HG02870 (cell line): ENCODE results near the gene FXYD4.
"Not testable (repeated sequence)": the region's sequence is repeated elsewhere in the genome, so short reads cannot be mapped to it uniquely, and the experiment has no call there.

ENCODE experiments used
- ATAC-seq: cut with Tn5 transposase; IDR thresholded peaks from one replicate; pipeline ENCODE4 v1.9.1; 2021; ENCODE audit warnings: mild to moderate bottlenecking, moderate library complexity; ENCODE audit not compliant: unreplicated experiment

The FXYD4 gene

DNA sequence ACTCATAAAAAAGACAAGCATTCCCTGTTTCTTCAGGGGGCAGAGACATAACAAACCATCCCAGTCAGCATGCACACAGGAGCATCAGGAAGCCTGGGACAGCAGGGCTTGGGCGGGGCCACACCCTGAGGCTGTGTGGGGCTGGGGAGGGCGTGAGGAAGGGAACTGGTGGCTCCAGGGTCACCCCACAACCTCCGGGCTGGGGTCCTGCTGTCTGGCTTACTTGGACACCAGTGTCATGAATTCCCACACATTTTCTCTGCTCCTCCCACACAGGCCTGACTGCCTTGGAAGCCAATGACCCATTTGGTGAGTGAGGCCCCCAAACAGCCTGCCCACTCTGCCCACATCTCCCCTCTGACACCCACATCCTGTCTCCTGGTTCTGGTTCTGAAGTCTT, 2.8 kb downstream of the FXYD4 start:
- no peak for ATAC-seq

DNA sequence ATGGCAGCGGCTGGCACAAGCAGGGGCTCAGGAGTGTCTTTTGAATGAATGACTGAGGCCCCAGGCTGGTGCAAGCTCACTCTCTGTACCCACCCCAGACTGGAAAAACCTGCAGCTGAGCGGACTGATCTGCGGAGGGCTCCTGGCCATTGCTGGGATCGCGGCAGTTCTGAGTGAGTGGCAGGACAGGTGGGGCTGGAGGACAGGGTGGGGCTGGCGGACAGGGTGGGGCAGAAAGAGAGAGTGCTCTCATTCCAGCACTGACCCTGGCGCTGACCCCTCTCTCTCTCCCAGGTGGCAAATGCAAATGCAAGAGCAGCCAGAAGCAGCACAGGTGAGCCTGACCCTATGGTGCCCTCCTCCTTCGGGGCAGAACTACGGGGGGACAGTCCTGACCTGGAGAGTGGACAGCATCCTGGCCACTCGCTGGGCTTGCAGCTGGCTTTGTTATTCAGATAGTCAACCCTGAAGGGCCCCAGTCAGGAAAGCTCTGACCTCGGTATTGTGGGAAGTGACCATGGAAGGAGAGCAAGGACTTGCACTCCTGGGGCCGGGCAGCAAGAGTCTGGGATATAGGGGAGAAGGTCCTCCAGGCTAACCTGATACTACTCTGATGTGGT, 4.1 kb downstream of the FXYD4 start:
- ATAC-seq, result no peak

DNA sequence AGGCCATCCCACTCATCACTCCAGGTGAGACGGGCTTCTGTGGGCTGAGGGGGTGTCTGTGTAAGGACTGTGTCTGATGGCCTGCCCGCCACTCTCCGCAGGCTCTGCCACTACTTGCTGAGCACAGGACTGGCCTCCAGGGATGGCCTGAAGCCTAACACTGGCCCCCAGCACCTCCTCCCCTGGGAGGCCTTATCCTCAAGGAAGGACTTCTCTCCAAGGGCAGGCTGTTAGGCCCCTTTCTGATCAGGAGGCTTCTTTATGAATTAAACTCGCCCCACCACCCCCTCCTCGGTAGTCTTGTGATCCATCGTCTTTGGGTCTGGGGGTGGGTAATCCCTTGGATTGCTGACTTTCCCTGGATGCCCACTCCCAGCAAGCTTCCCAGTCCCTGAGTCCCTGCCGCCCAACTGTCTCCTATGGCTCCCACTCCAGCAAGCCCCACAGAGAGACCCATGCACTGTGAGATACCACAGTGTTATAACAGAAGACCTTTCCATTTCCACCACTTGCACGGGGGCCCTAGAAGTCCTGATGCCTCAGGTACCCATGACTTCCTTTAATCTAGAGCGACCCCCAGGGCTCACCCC, 4.7 kb downstream of the FXYD4 start:
- no peak for ATAC-seq

DNA sequence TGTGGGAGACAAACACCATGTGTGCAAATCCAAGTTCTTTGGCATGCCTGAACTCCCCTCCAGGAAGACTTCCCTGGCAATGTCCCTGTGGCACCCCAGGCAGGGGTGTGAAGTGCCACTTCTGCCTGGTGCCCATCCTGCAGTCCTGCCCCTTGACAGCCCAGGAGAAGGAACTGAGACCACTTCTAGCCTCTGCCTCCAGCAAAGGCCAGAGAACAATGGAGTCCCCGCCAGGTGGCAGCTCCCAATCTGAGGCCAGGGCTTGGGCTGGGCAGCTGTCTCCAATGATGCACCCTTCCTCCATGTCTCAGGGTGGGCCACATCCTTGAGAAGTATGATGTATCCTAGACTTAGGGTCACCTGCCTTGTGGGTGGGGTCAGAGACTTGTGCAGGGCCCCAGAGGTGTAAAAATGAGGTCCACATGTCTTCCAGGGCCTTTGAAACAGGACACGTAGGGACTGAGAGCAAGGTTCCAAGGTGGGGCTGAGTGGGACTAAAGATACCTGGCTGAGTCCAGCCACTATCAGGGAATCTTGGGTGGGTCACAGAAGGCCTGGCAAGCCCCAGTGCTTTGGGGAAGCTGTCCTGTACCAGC, 5.5 kb downstream of the FXYD4 start:
- no peak for ATAC-seq

DNA sequence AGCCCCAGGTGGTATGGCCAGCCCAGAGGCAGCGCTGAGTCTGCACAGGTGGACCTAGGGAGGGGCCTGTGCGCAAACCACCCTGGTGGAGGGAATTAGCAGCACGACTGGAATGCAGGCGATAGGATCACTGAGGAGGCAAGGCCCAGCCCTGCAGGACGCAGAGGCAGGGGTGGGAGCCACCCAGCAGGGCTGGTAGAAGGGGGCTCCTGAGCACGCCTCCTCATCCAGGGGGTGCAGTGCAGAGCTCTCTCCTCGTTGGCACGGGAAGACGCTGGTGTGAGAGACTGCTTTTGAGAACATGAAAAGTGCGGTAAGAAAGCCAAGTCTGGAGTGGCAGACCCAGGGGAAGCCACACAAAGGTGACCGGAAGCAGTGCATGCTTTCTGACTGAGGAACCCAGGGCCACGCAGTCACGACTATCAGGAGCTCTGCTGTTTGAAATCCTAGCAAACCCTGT, 6.0 kb downstream of the FXYD4 start:
- ATAC-seq, result no peak

DNA sequence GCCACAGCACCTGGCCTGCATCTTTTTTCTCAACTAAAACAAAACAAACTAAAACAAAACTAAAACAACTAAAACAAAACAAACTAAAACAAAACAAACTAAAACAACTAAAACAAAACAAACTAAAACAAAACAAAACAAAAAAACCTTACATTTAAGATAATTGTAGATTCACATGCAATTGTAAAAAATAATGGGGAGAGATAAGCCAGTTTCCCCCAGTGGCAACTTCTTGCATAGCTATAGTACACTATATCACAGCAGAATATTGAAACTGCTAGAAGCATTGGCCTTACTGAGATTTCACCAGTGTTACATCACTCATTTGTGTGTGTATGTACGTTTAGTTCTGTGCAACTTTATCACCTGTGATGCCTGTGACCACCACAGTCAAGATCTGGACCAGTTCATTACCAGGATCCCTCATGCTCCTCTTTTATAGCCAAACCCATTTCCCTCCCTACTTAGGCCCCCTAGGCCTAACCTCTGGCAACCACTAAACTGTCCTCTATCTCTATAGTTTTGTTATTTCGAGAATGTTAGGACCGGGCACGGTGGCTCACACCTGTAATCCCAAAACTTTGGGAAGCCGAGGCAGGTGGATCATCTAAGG, 9.3 kb downstream of the FXYD4 start:
- no peak for ATAC-seq

DNA sequence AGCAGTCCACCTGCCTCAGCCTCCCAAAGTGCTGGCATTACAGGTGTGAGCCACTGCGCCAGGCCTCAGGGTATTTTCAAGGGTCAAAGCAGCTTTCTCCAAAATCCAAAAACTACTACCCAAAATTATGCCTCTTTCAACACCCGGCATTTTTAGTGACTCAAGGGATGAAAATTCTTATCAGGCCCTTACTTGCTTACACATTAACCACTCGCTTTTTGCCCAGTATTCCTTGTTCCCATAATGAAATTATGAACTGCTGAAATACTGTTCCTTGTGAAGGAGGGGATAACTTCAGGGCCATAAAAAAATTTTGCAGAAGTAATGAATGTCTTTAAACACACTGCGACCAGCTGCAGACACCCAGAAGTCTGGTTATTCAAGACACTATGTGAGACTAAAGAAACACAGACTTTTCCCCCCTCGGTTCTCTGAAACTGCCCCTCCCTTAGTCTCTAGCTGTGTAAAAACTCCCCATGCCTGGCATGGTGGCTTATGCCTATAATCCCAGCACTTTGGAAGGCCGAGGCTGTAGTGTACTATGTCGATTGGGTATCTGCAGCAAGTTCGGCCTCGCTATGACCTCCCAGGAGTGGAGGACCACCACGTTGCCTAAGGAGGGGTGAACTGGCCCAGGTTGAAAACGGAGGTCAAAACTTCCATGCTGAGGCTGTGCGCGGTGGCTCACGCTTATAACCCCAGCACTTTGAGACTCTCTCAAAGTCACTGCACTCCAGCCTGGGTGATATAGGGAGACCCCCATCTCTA, 12.0 kb downstream of the FXYD4 start:
- ATAC-seq, result no peak

DNA sequence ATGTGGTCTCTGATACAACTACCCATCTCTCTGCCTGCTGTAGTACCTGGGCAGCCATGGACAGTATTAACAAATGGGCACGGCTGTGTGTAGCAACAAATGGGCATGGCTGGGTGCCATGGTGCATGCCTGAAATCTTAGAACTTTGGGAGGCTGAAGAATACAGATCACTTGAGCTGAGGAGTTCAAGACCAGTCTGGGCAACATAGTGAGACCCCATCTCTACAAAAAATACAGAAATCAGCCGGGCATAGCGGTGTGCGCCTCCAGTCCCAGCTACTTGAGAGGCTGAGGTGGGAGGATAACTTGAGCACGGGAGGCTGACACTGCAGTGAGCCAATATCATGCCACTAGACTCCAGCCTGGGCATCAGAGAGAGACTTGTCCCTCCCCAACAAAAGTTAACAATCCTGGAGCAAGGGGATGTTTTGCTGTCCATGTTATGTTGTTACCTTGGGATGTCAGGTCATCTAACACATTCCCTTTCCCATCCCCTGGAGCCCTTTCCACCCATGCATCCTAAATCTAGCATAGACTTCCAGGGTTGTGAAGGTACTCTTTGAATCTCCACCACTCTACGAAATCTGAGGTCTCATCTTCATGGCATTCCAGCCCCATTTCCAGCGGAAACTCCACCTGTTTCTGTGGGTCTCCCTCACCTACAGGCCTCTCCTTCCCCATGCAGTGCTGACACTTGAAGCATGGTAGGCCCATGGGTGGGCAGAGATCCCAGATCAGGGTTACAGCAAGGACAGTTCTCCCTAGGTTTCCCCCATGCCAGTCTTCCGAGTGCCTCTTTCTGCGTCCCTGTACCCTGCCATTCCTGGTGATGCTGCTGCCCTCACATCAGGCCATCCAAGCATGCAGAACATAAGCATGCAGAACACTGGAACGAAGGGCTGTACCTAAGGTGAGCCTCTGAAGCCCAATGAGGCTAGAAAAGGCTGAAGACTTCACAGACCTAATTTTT, 13.1 kb downstream of the FXYD4 start:
- no peak for ATAC-seq

DNA sequence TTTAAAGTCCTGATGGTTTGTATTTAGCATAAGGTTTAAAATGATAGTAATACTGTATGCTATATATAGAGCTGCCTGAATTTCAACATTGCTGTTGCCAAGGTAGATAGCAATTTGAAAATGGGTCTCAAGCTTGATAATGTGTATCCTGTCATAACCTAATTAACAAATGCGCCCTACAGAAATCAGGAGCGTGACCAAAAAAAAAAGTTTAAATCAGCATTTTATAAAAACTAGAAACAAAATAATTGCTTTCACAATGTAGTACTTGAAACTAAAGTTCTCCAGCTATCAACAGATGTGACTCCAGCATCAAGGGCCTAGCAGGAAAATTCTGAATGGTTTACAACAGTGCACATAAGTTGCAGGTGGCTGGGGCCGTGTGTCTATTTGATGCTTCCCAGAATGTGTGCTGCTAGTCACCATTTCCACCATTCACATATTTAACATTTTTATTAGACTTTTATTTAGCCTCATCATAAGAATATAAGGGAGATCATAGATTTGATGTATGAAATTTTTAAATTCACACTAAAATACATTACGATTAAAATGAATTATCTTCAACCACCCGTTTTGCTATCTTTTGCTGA, 14.1 kb downstream of the FXYD4 start:
- no peak for ATAC-seq

DNA sequence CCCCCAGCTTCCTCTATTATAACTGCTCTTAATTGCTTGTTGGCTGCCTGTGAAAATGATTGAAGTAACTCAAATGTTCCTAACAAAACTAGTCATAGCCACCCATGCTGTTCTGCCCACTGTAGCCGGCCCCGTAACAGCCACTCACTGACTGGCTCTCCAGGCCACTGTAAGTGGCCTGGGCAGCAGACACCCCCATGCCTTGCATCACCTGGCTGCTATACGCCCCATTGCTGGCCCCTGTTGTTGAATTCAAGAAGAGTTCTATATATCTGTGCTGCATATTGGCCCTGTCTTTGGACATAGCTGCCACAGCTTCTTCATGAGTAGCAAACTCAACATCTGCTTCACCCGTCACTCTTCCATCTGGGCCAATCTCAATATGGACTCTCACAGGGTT, 15.1 kb downstream of the FXYD4 start:
- ATAC-seq, result no peak

DNA sequence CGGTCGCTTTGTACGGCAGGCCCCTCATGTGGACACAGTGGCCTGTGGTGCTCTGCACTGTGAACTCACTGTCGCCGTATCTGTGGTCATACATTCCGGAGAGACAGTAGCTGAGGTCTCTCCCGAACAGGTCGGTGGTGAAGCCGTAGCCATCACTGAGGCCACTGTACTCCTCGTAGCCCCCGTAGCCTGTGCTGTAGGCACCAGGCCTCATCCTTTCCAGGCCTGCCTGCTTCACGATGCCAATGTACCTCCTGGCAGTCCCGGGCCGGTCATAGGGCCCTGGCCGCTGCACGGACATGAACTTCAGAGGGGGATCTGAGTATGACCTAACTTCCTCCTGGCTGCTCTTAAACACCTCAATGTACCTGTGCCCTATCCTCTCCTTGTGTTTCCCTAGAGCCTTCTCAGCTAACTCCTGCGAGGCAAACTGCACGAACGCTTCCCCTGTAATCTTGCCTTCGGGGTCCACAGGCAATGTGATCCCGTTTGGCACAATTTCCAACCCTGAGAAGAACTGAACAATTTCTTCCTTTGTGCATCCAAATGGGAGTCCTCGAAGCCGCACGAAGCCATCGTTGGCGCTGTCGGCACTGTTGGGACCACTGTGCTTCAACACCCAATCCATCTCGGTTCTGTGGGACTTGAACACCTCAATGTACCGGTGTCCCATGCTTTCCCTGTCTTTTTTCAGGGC, 15.7 kb downstream of the FXYD4 start:
- ATAC-seq, result no peak

DNA sequence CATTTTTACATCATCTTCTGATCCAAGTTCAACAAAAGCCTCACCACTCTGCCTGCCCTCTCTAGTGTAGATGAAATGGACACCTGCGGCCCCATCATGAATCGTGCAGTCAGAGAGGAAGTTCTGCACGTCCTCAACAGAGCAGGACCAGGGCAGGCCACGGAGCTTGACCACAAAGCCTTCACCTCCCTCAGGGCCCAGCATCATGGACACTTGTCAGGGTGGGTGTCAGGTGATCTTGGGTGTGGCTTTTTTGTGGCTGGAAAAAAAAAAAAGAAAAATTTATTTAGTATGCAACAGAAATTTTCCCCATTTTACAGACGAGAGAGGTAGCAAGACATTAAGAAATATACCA, 16.2 kb downstream of the FXYD4 start:
- ATAC-seq, result no peak

DNA sequence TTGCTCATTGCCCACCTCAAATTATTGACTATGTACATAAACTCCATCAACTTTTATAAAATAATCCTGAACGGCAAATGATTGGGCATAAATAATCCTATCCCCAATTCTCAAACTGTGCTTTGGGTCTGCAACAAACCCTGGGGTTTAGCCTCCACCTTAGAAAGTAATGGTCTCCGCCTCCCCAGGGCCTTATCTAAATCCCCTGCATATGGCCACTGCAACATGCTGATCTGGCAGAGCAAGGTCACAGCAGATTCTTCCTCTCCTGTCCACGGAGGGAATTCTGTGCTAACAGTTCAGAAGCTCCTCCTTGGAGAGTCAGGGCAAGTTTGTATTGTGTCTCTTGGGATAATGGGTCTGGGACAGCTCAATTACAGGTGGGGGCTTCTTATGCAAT, 18.4 kb downstream of the FXYD4 start:
- ATAC-seq, result no peak

DNA sequence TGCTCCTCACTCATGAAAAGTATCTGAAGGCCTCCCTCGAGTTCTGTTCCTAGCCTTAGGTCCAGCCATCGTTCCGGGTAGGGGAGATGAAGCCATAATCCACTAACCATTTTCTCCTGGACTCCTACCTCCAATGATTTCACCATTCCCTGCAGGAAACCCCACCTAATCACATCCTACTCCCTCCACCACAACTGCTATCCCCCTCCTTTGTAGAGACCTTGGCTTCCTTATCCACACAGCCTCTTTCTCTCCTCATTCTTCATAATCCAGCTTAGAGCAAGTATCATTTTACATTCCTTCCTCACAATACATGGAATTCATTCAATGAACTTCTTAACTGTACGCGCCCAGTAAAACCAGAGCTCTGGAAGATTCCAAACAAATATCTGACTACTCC, 18.9 kb downstream of the FXYD4 start:
- ATAC-seq, result no peak

DNA sequence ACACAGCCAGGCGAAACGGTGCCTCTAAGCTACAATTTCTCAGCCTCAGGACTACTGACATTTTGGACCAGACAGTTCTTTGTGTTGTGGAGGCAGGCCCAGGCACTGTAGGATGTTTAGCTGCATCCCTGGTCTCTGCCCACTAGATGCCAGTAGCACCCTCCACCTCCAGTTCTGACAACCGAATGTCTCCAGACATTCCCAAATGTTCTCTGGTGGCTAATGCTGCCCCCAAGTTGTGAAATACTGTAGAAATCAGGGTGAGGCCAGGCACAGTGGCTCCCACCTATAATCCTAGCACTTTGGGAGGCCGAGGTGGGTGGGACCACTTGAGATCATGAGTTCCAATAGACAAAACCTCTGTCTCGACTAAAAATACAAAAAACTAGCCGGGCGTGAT, 19.3 kb downstream of the FXYD4 start:
- ATAC-seq, result no peak

DNA sequence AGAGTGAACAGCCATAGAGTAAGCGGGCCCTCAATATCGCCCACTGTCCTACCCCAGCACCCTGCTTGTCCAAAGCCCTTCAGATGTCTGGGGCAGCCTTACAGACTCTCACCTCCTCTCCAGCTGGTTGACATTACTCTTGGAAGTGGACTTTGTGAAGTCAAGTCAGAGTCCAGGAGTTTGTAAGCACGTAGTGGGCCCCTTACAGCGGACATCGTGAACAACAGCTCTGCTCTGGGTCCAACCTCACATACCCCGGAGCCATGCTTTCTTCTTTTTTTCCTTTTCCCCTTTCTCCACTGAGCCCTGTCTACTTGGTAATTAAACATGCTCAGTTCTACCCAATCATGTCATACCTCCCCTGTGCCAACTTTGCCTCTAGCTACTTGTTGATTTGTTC, 20.1 kb downstream of the FXYD4 start:
- no peak for ATAC-seq

DNA sequence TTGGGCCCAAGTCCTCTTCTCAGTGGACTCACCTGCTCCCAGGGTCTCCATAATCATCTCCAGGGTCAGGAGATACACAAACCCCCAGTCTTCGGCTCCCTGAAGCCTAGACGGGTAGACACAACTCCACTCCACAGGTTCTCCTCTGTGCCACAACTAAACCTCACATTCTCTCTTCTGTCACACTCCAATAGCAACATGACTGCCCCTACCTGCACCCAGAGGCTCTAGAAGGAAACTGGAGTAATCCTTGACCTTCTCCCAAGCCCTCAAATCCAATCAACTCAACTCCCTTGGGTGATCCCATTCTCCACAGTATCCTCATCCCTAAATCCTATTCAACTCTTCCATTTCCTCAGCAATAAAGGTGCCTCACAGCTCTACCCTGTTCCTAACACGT, 21.3 kb downstream of the FXYD4 start:
- no peak for ATAC-seq

DNA sequence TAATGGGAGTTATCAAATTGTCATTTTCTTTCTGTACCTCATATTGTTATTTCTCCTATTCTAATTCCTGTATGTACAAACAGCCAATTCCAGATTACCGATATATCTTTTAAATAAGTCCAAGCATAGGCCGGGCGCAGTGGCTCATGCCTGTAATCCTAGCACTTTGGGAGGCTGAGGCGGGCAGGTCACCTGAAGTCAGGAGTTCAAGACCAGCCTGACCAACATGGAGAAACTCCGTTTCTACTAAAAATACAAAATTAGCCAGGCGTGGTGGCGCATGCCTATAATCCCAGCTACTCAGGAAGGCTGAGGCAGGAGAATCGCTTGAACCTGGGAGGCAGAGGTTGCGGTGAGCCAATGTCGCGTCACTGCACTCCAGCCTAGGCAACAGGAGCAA, 21.8 kb downstream of the FXYD4 start:
- not testable (repeated sequence) for ATAC-seq

DNA sequence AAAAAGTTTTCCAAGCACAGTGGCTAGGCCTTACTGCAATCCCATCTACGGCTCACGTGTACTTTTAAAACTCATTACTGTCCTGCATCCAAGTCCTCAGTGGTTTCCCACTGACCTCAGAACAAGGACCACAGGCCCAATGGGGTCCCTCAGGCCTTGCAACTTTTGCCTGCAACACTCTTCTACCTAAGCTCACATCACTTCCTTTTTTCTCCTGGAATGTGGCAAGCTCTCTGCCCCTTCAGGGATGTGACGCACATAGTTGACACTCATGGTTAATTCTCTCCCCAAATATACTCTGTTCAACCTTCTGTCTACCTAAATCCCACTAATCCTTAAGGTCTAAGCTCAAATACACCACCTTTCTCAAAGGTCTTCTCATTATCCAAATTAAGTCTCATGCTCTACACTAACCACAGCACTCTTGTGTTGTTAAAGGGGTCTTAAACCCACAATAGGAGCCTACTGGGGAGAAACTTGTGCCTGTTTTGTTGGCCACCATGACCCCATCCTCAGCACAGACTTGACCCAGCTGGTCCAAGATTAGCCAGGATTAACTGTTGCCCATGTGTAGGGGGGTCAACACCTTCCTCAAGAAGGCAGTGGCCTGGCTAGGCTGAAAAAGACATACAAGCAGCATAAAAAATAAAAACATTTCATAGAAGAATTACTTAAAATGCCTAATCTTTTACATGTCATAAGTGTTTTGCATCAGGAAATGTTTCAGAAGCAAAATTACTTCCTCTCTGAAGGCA, 22.3 kb downstream of the FXYD4 start:
- ATAC-seq, result no peak
